Measurements from ENCODE around the gene SCRG1.

- TF ChIP-seq POLR2AphosphoS5 (IDR thresholded peaks at IDR 0.05; ENCODE audit: low read depth, low read length) (no peak), POLR2A (IDR thresholded peaks at IDR 0.05; ENCODE audit: low read depth, low read length) (no peak), TAF1 (IDR thresholded peaks at IDR 0.05; ENCODE audit: borderline replicate concordance, low read depth, low read length) (no peak)
Measured at GRCh38 chr4:173380987-173381386, 17.9 kb downstream of the SCRG1 start.
